ENCODE results near the gene UXS1.
"Not testable (repeated sequence)": the region's sequence is repeated elsewhere in the genome, so short reads cannot be mapped to it uniquely, and the experiment has no call there.

Gene UXS1

DNA sequence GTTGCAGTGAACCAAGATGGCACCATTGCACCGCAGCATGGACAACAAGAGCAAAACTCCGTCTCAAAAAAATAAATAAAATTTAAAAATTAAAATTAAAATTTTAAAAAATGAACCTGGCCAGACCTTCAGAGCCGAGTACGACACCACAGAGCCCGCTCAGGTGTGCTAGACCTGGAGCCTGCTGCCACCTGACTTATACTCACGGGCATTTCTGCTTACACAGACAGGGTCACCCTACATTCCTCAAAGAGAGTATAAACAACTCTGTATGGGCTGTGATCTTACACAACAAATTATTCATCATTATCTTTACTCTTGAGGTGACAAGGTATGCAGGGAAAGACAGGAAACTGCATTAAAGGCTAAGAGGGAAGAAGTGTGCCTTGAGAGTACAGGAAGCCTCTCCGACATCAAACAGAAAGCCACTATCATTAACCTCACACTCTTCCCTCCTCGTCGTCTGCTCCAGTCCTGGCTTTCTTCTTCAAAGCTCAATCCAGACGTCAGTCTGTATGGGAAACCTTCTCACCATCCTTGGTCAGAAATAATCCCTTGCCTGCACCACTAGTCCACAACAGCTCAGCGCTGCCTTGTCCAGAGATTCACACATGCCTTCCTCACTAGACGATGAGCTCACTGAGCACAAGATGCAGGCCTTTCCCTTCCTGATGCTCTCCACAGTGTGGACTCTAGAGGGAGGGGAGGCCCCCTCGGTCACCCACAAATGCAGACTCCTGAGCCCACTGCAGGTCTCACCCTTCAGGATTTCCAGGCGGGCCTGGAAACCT is 56.2 kb downstream of the UXS1 start:
- no peak for DNase-seq (ENCODE audit: extremely low read depth in 1 of 2, low read depth in 1 of 2)

DNA sequence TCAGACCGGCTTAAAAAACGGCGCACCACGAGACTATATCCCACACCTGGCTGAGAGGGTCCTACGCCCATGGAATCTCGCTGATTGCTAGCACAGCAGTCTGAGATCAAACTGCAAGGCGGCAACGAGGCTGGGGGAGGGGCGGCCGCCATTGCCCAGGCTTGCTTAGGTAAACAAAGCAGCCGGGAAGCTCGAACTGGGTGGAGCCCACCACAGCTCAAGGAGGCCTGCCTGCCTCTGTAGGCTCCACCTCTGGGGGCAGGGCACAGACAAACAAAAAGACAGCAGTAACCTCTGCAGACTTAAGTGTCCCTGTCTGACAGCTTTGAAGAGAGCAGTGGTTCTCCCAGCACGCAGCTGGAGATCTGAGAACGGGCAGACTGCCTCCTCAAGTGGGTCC is 62.9 kb downstream of the UXS1 start:
- not testable (repeated sequence) for DNase-seq (ENCODE audit: extremely low read depth in 1 of 2, low read depth in 1 of 2)

DNA sequence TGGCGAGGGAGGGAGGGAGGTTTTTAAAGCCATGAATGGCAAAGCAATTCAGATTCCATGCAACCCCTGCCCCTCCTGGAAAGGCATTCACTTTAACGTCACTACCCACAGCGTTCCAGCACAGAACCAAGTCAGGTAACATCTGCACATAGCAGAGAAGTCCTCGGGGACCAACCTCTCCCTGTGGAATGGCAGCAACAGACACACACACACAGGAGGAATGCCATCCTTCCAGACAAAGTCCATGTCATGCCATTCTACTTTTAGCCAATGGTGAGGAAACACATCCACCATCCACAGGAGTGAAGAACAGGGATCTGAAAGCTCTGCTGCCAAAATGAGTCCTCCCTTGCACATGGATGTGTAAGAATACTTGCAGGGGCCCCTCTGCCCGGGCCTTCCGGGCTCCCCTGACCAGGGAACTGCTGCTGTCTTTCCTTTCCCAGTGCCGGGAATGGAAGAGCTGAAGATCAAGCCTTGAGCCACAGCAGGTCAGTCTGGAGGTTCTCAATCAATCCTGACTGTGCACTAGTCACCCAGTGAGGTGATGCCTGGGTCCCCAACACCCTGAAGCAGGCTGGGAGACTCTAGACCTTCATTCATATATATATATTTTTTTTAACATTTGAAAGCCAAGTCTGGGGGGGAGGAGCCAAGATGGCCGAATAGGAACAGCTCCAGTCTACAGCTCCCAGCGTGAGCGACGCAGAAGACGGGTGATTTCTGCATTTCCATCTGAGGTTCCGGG is 63.7 kb downstream of the UXS1 start:
- no peak for DNase-seq (ENCODE audit: extremely low read depth in 1 of 2, low read depth in 1 of 2)

DNA sequence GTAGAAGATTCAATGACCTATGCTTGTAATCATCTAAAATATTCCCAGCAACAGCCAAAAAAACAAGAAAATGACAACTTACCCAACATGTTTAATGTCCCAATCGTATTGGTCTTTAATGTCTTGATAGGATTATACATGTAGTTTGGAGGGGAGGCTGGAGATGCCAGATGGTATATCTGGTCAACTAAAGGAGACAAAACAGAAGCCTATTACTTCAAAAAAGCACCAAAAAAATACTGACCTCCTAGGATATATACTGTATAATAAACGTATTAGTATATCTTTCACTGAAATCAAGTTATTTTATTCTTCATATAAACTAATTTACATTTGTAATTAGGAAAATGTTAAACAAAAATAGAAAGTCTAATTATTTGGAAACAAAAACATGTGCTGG is 64.5 kb downstream of the UXS1 start:
- no peak for DNase-seq (ENCODE audit: extremely low read depth in 1 of 2, low read depth in 1 of 2)

DNA sequence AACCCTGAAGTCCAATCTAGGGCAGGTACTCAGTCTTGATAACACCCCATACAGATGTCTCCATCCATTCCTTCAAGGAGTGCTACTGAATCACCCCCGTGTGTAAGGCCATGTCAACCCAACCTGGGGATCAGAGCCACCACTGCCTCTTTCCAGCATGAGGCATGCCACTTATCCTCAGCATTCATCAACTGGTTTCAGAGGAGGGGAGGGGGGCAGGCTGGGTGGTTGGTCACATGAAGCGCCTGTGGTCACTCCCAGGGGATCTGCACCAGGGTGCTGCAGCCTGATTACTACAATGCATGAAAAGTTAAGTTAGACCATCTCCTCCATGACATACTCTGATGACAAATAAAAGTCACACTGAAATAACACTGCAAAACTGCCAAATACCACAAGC is 65.0 kb downstream of the UXS1 start:
- DNase-seq (ENCODE audit: extremely low read depth in 1 of 2, low read depth in 1 of 2) = no peak

DNA sequence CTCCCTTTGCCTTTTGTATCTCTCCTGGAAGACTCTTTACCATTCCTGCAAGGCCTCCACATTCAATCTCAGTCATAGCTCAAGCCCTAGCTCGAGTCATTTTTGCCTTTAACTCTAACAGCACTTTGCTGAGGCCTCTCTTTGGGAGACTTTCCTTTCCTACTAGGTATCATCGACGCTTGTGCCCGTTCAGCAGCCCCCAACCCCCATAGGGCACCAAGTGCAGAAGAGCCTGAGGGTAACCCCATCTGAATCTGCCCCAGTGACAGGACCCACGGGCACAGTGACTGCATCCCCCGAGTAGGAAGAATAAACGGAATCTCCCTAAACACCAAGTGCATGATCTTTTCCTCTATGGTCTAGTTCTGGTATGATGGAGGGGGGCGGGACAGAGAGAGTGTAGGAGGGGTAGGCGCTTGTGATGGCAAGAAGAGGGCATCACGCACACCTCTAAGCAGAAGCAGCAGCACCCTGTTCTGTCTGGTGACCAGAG is 66.3 kb downstream of the UXS1 start:
- no peak for DNase-seq (ENCODE audit: extremely low read depth in 1 of 2, low read depth in 1 of 2)

DNA sequence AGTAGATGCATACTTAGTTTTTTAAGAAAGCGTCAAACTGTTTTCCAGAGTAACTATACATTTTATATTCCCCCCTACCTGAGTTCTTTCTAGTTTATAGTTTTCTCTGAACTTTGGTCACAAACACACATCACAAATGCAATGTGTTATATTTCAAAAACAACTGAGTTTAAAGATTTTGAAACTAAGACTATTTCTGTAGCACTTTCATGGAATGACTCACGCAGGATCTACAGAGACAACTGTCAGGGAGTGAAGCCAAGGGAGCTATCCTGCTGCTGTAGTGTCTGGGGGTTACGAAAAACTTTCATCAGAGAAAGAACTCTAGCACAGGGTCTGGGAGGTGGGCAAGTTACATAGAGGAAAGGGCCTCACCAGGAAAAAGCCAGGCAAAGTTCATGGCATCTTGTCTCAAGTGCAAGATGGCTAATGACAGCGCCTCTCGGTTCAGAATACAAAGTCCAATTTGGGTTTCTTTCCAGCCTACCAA is 66.8 kb downstream of the UXS1 start:
- DNase-seq (ENCODE audit: extremely low read depth in 1 of 2, low read depth in 1 of 2) = no peak

DNA sequence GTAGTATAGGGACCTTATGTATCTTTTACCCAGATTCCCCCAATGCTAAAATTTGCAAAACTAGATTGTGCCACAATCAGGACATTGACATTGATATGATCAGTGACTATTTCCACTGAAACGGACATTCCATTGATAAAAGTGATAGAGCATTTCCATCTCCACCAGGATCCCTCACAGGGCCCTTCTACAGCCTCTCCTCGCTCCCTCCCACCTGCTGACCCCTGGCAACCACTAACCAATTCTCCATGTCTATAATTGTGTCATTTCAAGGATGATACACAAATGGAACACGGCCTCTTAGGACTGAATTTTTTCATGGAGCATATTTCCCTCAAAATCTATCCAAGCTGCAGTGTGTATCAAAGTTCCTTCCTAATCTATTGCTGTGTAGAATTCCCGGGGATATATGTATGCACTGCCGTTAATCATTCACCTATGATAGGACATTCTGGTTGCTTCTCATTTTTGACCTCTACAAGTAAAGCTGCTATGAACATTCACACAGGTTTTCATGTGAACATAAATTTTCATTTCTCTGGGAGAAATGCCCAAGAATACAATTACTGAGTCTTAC is 67.3 kb downstream of the UXS1 start:
- DNase-seq (ENCODE audit: extremely low read depth in 1 of 2, low read depth in 1 of 2) = no peak

DNA sequence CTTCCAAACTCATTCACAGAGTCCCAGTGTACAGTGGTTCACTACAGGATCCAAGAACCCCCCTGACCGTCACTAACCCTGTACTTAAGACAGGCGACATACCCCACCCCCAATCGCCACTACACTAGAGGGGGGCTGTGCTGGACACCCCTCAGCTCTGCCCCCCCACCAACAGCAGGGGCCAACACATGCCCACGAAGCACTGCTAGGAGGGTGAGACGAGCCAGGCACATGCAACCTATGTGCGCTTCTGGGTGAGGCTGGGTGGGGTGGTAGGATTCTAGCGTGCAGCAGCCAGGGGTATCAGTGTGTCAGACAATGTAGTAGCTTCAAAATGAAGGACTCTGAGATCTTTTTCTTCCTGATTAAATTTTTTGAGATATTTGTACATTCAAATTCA is 67.8 kb downstream of the UXS1 start:
- no peak for DNase-seq (ENCODE audit: extremely low read depth in 1 of 2, low read depth in 1 of 2)

DNA sequence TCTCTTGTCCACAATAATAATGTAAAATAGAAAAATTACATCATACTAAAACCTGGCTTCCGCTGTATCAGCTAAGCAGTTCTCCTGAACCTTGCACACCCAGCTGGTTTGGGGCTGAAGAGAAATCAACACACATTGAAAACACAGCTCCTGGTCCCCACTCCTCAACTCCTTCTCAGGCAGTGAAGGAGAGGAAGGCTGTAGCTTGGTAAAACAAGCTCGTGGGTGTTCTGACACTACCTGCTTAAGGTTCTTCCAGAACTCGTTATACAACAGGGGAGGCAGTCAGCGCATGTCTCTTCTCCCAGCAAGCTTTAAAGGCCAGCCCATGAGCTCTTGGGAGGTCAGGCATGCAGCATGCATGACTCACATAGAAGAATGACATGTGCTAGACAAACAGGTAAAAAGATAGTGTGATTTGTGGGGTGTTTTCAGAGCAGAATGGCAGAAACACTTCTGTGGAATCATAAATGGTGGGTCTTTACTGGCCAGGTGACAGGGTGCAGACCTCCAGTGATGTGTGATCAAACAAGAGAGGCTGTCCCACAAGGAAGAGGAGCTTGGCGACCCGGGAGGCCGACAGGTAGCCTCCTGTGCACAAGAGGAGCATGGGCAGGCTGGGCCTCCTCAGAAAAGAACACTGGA is 69.1 kb downstream of the UXS1 start:
- no peak for DNase-seq (ENCODE audit: extremely low read depth in 1 of 2, low read depth in 1 of 2)

DNA sequence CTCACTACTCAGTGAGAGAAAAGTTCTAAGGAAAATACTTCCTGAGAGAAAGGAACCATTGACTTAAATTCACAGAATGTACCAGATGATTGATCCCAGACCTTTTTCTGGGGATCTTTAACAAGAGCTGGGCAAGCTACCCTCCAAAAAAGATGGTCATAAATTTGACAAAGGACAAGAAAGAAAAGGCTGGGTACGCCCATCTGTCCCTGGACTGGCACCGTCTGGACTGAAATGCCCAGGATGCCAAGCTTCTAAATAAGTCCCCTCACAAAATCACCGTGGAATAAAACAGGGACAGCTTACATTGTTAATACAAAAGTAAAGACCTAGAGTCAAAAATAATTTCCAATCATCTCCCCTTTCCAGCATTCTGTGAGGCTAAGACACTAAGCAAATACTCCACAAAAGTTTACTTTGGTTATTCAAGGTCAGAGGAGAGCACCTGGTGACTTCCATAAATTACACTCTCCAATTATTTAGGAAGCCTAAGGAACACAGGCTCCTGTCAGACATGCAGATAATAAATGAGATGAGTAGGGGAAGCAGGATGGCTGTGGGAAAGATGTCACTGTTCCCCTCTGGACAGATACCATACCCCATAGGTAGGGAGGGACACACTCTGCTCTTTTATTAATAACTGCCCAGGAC is 69.9 kb downstream of the UXS1 start:
- DNase-seq (ENCODE audit: extremely low read depth in 1 of 2, low read depth in 1 of 2) = no peak

DNA sequence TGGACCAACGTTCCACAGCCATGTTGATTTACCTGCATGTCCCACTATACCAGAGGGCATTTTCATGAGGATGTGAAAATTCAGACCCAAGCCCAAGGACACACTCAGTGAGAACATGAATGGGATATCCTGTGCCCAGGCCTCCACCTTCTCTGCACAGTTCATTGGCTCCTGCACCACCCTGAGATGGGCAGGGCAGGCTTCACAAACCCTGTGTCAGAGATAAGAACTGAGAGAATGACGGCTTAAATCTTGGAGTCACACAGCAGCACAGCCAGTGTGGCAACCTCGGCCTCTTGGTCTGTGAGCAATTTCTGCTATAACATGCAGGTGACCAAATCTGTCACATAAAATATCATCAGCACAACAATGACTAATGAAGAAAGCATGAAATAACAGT is 71.9 kb downstream of the UXS1 start:
- DNase-seq (ENCODE audit: extremely low read depth in 1 of 2, low read depth in 1 of 2) = no peak

DNA sequence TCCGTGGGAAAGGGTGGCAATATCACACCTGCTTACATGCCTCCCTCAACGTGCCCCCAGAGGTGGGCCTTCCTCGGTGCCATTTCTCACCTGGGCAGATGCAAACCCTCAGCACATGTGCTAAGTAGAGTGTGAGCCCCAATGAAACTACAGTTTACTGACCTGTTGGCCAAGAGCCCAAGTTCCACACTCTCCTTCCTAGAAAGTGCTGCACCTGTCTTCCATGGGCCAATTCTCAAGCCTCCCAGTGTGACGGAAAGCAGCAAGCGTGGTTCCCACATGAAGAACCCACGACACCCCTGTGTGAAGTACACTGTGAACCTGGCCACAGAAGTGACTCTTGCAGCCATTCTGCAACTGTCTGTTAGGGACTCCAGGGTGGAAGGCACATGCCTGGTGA is 73.7 kb downstream of the UXS1 start:
- no peak for DNase-seq (ENCODE audit: extremely low read depth in 1 of 2, low read depth in 1 of 2)

DNA sequence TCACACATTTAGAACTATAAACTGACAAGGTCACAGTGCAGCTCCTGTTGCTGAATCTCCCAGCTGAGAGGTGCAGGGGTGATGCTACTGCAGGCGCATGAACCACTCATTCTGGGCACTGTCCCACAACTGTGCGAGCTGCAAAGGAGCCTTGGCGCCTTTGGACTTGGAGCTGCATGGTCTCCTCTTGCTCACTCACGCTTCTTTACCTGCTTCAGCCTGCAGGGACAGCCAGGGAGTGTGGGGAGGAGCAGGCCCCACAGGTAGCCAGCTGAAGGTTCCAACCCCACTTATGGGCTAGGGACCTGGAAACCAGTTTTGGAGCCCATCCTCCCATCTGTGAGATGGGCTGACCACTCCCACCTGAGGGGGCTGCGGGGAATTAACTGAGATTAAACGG is 75.0 kb downstream of the UXS1 start:
- DNase-seq (ENCODE audit: extremely low read depth in 1 of 2, low read depth in 1 of 2) = no peak

DNA sequence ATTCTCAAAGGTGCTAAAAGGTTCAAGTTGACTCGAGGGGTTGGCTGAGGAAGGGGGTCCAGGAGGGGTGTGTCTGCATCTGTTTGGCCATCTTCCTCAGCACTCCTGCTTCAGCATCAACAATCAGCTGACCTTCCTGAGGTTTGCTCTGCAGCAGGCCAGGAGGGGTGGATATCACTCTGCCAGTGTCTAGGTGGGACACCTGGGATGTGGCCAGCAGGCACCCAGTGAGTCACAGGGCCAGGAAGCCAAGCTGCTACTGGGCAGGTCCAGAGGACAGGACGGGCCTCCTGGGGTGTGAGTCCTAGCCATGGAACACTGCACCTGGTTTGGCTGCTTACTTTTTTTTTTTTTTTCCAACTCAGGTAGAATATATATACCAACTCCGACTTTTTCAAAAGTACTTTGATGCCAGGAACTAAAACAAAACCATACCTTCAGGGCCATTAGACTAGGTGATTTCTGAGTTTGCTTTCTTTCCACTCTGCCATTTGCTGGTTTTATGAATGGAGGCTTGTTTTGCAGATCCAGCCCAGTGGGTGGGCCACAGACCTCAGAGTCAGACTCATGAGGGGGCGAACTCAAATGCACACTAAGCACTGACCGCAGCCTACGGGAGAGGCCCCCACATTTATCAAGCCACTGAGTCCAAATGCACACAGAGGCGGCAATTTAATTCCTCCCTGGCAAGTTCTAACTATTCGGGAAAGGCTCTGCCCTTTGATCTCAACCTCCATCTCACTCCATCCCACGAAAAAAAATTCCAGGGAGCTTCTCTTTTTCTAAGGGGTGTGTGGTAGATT is 76.0 kb downstream of the UXS1 start:
- no peak for DNase-seq (ENCODE audit: extremely low read depth in 1 of 2, low read depth in 1 of 2)

DNA sequence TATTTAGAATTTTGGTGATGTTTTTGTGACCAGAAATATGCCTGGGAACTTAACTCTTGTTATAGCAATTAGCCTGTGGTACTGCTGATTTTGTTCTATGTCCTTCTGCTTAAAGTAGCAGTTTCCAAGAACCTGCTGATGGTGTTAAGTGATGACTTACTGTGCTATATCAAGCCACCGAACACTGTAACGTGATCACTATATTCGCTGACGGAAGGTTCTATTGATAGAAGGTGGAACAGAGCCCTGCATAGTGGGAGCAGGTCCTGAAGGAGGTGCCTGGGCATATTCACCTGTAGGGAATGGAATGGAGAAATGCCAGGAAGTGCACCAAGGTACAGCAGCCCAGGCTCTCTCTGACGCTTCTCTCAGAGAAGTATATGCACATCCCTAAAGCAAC is 76.8 kb downstream of the UXS1 start:
- DNase-seq (ENCODE audit: extremely low read depth in 1 of 2, low read depth in 1 of 2) = no peak

DNA sequence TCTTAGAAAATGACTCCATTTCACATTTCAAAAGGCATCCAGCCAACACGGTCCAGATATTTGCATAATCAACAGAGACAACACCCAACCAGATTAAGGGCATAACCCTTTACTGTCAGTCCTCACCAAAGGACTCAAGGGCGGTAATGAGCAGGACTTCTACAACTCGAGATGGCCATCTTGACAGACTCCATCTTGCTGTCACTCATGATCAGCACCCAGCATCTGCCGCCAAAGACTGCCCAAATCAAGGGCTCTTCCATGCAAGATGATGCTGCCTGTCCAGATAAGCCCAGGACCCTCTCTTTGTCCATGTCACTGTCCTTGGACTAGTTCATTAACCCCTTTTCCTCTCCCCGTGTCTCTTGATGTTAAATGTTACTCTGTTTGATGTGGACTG is 77.9 kb downstream of the UXS1 start:
- no peak for DNase-seq (ENCODE audit: extremely low read depth in 1 of 2, low read depth in 1 of 2)

DNA sequence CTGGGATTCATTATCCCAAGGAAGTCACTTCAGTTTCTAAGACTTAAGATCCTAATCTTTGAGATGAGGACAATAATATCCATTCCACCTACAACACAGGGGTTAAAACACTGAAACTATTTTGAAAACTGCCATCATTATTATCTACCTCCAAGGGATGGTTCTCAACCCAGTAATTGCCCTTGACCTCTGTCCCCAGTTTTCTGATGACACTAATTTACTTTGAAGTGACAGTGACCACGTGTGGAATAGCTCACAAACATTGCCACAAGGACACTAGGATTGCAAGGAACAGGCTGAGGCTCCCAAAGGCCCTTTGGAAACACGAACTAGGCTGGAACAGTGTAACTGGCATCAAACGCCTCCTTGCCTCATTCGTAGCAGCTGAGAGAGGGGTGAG is 78.4 kb downstream of the UXS1 start:
- no peak for DNase-seq (ENCODE audit: extremely low read depth in 1 of 2, low read depth in 1 of 2)

DNA sequence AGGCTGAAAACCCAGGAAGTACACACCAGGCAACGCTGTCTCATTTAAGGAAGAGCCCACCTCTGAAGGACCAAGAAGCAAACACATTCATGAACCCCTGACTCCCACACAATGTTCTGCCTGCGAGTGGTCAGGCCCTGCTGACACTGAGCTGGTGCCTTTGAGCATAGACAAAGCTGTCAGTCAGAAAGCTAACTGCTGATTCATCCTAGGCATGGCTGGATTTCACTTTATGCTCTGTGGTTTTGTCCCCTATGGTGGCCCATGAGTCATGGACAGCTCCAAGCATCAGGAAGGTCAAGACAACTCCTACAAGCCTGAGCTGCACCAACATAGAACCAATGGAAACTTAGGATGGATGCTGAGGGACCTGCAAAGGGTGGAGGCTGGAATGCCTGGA is 78.9 kb downstream of the UXS1 start:
- DNase-seq (ENCODE audit: extremely low read depth in 1 of 2, low read depth in 1 of 2) = no peak

DNA sequence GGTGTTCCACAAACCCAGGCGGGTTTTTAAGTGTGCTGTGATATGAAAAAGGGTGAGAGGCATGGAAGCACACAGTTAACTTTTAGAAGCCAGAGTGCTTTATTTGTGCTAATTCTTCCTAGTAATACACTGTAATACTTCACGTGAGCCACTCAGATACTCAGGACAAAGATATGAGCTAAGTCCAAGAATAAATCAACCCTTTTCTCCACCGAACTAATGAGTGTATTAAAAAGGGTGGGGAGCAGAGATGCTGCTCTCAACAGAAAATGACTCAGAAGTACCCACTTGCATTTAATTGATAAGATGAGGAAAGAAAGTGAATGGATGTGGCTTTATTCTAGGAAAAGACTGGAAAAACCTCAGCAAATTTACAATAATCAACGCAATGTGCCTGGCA is 79.9 kb downstream of the UXS1 start:
- no peak for DNase-seq (ENCODE audit: extremely low read depth in 1 of 2, low read depth in 1 of 2)
